ENCODE results near the gene DLX3. TPM values are rescaled to one million over a fixed set of nuclear protein-coding genes. Genes with fewer than 3 reads are reported as not detected.

DLX3 gene
- not detected in 2 replicates for total RNA-seq

GRCh38 chr17:49995055-49995738, at the start of gene DLX3:
TSS of gene DLX3 (minus strand) at chr17:49995224. CDS start at chr17:49994998, 226 bp downstream.

GRCh38 chr17:49969134-49969759, 25.8 kb downstream of the DLX3 start, which contains the start of gene DLX4:
TSS of gene DLX4 (plus strand) at chr17:49969190. CDS start at chr17:49969469, 279 bp downstream.

Other genes starting within 250 kb of the DLX3 start
- 2.6 and 4.2 TPM in 2 replicates for gene FAM117A, start 231.1 kb downstream of the DLX3 start, total RNA-seq
- 28.0 and 30.2 TPM in 2 replicates for gene KAT7, start 206.5 kb downstream of the DLX3 start, total RNA-seq
- gene TAC4, start 147.2 kb downstream of the DLX3 start, total RNA-seq = not detected in 2 replicates
- not detected in 2 replicates for gene DLX4, start 26.0 kb downstream of the DLX3 start, total RNA-seq
- gene ITGA3, start 60.9 kb upstream of the DLX3 start, total RNA-seq = 94.5 and 266 TPM in 2 replicates
- 7.8 and 11.5 TPM in 2 replicates for gene PDK2, start 100.1 kb upstream of the DLX3 start, total RNA-seq
- 2.8 and 5.0 TPM in 2 replicates for gene SAMD14, start 134.9 kb upstream of the DLX3 start, total RNA-seq
- gene PPP1R9B, start 155.5 kb upstream of the DLX3 start, total RNA-seq = 30.9 and 46.6 TPM in 2 replicates
- 0.75 TPM in 1 of 2 replicates, not detected in the other for gene SGCA, start 170.8 kb upstream of the DLX3 start, total RNA-seq
- gene COL1A1, start 206.4 kb upstream of the DLX3 start, total RNA-seq = 1.2 and 725 TPM in 2 replicates